HG03045 (cell line): ENCODE measurements around the gene PDZD2.
"Not testable (repeated sequence)": the region's sequence is repeated elsewhere in the genome, so short reads cannot be mapped to it uniquely, and the experiment has no call there.

ENCODE experiments used
- ATAC-seq: cut with Tn5 transposase; IDR thresholded peaks from one replicate; pipeline ENCODE4 v1.9.1; 2021; ENCODE audit warnings: mild to moderate bottlenecking, moderate library complexity; ENCODE audit not compliant: unreplicated experiment

PDZD2 gene

DNA sequence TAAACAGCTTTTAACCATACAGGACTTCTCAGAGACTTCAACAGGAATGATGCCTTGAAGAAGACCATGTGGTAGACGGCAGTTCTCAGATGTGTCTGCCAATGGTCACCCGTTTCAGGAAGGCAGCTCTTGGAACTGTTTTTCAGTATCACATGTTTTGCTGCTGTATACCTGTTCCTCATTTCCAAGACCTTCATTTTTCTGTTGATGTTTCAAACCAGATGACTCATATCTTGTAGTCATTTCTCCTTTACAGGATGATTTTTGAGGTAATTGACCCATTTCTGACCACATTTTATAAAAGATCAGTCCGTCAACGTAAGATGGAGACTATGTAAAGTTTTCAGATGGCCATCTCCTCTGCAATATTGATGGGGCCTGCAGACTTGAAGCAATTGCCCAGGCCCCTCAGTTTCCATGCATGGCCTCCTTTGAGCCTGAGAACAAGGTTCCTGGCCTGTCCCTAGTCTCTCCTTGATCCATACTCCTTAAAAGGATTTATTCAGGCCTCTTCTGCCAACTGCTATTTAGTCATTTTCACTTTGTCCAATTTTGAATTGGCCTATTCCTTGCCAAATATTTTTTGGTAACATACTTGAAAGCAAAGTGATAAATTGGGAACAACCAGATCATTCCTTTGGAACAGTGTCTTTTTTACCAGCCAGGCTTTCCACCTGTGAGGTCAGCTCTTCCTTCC is 128.6 kb downstream of the PDZD2 start:
- ATAC-seq: no peak

DNA sequence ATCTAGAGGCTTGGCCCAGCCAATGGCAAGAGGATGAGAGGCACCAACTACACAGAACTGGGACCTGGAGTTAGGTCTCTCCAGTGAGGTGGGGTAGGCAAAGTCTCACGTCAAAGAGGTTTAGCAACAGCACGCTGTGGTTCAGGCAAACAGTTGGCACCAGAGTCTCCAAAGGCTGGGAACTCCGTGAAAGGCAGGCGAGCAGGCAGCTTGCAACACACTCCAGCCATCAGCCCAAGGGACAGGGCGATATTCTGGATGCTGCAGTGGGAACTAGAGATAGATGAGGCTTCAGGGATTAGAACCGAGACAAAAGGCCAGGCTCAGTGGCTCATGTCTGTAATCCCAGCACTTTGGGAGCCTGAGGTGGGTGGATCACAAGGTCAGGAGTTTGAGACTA is 129.1 kb downstream of the PDZD2 start:
- ATAC-seq: no peak

DNA sequence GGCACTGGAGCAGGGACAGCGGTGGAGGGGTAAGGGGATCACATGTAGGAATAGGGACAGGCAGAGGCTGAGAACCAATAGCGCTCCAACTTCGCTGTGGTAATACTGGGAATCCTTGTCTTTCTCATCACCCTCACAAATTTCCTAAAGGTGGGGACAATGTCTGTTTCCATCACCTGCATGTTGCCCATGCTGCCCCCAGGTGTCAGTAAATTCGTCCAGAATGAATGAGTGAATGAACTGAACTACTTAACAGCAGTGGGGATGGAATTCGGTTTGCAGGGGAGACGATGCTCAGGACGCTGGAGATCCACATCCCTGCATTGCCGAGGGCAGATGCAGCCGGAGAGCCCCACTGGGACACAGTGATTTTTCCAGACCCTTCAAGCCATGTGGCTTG is 129.9 kb downstream of the PDZD2 start:
- no peak for ATAC-seq

DNA sequence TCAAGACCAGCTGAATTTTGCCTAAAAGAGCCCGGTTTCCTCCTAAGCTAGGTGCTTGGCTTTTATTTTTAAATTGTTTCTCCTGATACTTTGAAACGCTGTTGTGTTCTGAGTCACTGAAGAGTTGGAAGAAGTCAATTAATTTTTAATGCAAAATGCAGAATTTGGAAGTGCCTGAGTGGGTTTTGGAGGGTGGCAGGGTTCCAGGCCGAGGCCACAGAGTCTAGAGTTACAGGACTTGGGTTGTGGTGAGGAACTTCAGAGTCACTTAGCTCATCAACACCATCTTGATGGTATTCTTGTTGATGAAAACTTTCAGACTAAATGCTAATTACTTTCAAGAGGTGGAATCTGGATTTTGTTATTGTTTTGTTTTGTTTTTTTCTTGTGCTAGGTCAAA is 130.6 kb downstream of the PDZD2 start:
- ATAC-seq: no peak

DNA sequence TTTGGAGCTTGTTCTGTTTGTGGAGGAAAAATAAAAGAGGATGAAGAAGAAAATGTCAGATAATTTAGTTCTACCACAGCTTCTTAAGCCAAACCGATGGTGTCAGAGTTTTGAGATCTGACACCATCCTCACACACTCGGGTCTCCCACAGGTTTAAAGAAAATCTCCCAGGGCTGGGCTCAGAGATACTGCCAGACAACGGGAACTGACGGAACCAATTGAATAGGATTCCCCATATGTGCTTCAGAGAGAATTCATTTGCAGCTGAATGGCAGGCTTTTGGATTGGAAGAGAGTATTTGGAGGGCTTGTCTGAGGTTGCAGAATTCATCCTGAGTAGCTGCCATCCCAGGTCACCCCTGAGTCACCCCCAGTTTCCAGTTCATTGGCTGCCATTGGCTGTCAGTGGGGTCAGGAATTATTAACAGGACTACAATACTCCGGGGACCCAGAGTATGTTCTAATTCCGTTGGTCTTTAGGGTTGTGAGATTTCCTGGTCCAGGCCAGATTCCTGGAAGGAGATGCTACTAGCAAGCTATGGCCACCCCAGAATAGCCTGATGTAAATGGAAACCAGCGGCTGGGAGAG is 131.3 kb downstream of the PDZD2 start:
- no peak for ATAC-seq

DNA sequence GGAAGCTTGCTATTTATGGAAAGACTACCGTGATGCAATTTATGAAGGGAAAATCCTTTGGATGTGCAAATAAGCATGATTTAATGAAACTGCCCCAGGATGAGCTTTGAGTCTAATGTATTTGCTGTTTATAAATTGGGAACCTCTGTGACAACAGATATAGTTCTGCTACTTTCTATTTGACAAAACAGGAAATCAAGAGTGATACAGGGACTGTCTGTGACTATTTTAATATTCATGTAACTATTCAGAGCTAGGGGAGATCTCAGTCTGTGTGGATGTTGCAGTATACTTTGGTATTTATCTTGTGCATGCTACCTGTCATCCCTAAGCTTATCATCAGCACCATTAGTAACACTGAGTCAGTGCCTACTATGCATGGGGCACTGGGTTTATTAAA is 132.1 kb downstream of the PDZD2 start:
- ATAC-seq: peak; percentile 76

DNA sequence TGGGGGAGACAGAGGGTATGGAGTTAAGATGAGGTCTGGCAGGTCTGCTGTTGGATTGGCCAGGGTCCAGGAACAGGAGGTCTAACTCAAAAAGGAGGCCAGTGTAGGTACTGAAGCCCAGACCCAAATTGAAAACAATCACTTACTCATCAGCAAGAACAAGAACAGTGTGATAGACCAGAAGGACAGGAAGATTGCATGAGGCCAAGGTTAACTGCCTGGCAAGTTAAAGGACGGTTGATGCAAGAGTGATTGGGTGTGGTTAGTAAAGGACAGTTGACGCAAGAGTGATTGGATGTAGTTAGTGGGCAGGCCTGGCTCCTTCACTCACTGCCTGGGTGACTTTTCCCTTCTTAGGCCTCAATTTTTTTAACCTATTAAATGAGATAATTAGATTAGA is 132.6 kb downstream of the PDZD2 start:
- peak; percentile 12 for ATAC-seq

DNA sequence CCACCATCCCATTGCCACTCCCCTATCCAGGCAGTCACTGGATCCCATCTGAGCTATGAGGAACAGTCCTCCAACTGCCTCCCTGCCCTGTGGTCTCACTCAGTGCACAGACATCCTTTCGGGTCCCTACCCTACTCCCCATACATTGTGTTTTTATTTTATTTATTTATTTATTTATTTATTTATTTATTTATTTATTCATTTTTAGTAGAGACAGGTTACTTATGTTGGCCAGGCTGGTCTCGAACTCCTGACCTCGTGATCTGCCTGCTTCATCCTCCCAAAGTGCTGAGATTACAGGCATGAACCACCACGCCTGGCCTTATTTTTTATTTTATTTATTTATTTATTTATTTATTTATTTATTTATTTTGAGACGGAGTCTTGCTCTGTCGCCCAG is 137.4 kb downstream of the PDZD2 start:
- ATAC-seq: not testable (repeated sequence)

DNA sequence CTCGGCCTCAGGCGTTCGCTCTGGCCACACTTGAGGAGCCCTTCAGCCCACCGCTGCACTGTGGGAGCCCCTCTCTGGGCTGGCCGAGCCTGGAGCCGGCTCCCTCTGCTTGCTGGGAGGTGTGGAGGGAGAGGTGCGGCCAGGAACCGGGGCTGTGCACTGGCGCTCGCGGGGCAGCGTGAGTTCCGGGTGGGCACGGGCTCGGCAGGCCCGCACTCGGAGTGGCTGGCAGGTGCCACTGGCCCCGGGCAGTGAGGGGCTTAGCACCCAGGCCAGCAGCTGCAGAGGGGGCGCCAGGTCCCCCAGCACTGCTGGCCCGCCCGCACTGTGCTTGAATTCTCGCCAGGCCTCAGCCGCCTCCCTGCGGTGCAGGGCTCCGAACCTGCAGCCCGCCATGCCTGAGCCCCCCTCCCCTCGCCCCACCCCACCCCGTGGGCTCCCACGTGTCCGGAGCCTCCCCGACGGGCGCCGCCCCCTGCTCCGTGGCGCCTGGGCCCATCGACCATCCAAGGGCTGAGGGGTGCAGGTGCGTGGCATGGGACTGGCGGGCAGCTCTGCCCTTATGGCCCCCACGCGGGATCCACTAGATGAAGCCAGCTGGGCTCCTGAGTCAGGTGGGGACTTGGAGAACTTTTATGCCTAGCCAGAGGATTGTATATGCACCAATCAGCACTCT is 138.2 kb downstream of the PDZD2 start:
- no peak for ATAC-seq

DNA sequence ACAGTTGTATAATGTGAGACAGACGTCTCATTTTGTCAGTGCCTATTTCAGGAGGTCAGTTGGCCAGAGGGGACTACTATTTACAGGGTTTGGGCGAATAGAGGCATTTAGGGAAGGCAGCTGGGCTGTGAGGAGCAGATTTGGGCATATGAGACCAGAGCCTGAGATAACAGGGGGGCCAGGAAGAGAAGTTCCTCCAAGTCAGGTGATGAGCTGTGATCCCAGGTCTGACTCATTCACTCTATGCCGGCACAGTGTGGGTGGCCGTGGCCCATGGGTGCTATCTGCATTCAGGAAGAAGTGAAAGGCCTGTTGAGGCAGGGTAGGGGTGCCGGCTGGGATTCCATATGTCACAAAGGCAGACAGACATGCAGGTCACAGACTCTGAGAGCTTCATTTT is 142.8 kb downstream of the PDZD2 start:
- no peak for ATAC-seq

DNA sequence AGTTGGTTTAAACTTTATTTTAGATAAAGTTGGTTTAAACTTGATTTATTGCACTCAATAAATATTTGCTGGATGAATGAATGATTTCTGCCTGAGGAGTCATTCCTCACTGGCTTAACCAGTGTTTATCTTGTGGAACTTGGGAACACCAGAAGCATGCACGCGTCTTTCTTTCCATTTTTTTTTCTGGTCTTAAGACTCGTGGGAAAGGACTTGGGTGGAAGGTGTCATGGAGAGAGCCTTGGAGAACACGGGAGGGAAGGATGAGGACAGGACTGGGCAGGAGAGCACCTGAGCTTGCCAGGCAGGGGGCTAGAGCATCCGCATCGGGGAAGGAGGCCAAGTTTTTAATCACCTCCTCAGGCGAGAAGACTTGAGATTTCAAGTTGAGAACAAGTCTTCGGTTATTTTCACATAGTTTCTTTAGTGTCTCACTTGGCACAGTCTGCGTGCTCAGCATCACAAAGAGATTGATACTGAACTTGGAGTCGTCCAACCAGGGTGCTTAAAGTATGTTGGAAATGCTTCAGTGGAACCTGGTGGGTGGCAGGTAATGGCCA is 144.2 kb downstream of the PDZD2 start:
- ATAC-seq: no peak

DNA sequence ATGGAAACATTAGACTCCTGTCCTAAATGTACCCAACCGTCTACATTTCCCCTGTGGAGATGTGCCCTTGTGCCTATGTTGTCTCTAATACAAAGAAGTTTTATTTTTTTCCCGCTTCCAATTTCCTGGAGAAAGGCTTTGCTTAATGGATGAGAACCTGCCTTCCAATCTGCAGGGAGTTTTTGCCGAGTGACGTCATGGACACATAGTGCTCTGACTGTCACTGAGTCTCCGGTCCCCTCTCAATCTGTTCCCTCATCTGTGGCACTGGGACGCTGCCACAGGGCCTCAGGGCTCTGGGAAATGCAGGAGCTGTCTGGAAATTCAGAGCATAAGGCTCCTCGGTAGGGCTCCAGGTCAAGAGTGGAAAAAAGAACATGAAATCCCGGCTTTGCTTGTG is 144.8 kb downstream of the PDZD2 start:
- ATAC-seq: no peak

DNA sequence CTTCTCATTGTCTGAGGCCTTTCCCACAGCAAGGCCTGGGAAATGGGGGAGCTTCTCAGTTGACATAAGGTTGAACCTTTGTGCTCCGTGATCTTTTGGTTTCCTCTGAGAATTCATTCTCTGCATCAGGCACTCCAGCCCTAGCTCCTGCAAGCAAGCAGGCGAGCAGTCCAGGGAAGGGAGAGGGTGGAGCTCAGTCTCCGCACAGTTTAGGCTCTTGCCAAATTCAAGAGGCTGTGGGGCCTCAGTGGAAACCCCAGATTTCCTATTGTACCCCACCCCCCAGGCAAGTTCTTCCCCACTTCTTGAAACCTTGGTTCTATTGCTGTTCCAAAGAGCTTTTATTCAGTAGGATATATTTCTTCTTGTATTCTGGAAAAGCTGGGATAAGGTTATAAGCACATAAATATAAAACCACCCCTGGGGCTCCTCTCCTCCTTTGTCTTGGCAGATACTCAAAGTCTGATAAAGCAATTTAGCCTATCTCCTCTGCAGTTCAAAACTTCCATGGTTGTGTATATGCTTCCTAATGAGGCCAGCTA is 147.2 kb downstream of the PDZD2 start:
- no peak for ATAC-seq

DNA sequence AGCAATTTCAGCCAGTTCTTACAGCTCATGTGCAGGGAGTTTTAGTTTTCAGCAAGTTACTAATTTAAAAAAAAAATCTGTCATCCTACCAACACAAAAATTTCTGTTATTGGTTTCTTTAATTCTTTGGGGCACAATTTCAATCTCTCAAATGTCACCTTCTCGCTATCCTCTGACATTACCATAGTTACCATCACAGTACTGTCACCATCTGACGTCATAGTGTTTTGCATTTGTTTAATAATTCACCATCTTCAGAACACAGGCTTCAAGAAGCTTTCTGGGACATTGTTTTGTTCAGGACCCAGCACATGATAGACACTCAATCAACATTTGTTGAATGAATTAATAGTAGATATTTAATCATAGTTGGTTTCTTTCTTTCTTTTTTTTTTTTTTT is 155.1 kb downstream of the PDZD2 start:
- ATAC-seq: no peak

DNA sequence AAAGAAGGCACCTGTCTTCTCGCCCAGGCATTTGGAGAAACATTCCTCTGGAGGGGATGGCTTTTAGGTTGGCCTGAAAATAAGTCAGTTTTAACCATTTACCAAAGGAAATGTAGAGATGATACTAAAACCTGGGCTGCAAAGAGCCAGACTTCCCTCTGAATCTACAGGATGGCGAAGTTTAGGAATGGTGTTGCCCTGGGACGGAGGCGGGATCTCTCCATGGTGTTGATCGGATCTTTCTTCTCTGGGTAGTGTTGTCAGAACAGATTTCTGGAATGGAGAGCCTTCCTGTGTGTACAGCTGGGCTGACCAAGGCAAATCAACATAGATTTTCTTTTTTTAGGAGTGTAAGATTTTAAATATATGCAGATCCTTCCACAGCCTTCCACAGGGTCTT is 159.2 kb downstream of the PDZD2 start:
- ATAC-seq: no peak

DNA sequence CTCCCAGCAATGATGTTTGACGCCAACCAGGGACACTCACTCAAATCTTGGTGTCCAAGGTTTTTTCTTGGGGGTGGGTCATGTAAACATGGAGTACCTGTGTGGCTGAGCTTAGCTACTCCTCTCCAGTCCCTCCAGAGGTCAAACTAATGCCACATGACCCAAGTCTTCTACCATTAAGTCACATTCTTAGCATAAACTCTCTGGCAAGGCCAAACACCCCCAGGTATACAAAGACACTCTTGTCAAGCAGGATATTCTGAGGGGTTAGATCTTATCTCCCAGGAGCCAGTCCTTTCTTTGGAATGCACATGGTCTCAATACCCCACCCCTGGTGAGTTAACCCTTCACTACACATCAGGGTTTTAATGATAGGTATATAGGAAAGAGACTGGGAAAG is 161.4 kb downstream of the PDZD2 start:
- no peak for ATAC-seq

DNA sequence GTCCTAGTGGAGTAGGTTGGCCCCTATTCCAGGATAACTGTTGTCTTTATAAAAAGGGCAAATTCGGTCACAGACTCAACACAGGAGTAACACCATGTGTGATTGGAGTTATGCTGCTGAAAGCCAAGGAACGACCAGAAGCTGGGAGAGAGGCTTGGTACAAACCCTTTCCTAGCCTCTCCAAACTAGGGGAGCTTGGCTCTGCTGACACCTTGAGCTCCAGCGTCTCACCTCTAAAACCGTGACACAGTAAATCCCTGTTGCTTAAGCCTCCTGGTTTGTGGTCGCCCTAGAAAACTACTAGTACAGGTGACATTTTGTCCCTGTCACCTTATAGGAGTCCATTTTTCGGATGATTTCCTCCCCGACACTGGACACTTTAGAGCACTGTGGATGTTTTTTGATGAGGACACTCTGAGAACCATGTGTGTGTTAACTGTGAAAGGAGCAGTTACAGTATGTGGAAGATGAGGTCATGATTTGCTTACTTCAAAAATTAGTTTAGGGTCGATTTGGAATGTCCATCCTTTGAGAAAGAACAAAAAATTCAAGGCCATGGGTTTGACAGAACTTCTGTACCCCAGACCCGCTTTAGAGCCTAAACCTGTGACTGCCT is 167.0 kb downstream of the PDZD2 start:
- ATAC-seq: no peak

DNA sequence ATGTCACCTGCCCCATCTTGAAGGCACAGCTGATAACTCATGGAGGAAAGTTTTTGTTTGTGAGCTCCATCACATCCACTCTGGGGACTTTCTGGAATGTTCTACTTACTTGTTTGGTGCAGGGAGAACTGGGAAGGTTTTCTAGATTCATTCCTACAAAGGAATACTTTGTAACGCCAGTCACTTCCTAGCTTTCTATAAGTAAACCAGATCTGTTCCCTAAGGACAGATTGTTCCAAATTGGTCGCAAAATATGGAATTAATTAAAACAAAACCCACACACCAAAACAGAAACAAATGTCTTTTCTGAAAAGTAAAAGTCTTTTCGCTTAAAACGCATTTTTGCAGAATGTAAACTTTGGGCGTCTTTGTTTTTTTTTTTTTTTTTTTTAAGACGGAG is 167.6 kb downstream of the PDZD2 start:
- no peak for ATAC-seq

DNA sequence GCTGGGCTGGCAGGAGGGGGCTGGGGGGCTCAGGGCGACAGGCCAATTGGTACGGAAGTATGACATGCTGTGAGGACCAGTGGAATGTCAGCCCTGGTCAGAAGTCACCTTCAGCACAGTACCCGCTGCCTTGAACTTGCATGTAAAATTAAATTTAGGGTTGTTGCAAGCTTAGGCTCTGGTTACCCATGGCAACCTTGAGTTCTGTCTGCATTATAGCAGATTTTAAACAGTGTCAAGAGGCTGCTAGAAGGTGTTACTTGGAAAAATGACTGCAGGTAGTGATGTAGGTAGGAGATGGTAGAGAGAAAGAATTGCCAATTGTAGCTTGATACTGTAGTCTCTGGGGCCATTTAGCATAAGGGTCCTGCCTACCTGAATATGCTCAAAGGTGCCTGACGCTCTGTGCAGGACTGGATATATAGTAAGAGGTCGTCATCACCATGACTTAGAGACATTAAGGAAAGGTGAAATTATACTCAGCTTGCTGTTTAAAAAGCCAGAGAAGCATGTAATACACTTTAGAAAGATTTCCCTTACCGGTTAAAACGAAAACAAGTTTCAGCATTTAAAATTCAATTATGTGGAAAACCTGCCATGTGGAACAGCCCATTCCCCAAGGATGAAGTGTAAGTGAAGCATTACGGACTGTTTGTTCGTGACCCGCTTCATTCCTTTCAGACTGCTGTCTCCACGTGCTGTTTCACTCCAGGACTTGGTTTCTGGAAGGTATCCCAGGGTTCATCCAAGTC is 169.0 kb downstream of the PDZD2 start:
- no peak for ATAC-seq

DNA sequence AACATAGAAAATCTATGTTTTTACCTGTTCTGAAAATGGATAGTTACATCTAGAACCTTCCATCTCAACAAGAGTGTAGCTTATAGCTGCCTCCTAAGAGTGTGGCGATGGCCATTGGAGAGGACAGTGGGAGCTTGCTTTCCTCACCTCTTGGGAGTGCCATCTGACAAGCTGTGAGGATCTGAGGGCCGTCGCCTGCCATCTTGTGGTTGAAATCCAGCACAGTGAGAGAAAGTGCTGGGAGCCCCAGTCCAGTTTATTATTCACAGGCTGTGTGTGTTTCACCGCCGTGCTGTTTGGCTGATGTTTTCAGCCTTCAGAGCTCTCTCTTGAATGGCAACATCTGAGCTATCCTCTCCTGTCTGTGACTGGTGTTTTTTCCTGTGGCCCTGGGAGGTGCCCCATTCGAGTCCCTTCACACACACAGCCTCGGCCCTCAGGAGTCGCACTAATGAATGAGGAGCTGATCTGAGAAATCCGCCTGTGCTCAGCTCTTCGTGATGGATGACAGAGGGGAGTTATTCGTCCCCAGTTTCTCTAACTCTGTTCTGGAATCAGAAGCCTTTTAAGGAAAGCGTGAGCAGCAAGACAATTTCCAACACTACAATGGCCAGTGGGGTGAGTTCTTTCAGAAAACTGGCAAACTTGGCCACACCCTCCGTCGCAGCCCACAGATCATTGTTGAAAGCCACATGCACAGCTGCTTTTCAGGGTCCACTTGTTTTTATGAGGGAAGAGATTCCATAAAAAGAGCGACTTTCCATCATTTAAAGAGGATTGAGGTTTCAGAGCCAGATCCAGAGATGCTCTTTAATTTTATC is 170.3 kb downstream of the PDZD2 start:
- no peak for ATAC-seq
